Mucosa of descending colon (tissue), 3 donors: ENCODE measurements around the gene OR51E2. TPM values are rescaled to one million over a fixed set of nuclear protein-coding genes. Genes with fewer than 3 reads are reported as not detected.

Experiments used
- ATAC-seq: fragments of 200-7000 bp; cut with Tn5 transposase; one replicate; pipeline ENCODE4 v1.9.1; 2020; ENCODE audit warnings: mild to moderate bottlenecking, moderate library complexity
- DNase-seq, 3 donors: peaks; one replicate each; pipeline ENCODE4 v3.0.0-alpha.2; 2020
- H3K36me3 ChIP-seq: fragments of 200-600 bp; one replicate; pipeline ENCODE4 v1.8.0; 2021; ENCODE audit warnings: low read depth, mild to moderate bottlenecking
- H3K4me1 ChIP-seq: fragments of 200-600 bp; one replicate; pipeline ENCODE4 v1.8.0; 2021; ENCODE audit warnings: low read depth, mild to moderate bottlenecking
- H3K4me3 ChIP-seq: fragments of 200-600 bp; one replicate; pipeline ENCODE4 v1.8.0; 2021; ENCODE audit warnings: mild to moderate bottlenecking
- H3K9me3 ChIP-seq: fragments of 200-600 bp; one replicate; pipeline ENCODE4 v1.8.0; 2021; ENCODE audit warnings: mild to moderate bottlenecking
- CTCF ChIP-seq: fragments of 200-600 bp; IDR thresholded peaks from one replicate; pipeline ENCODE4 v1.8.0; 2022; ENCODE audit warnings: antibody characterized with exemption, mild to moderate bottlenecking
- intact Hi-C, 2 donors: fragments of 100-400 bp; cut with DNase I in 1 of 2; cut with micrococcal nuclease in 1 of 2; formaldehyde crosslinking; loops; one replicate each; pipeline versions ENCODE4 v1.11.0 to v1.11.1; 2022; cut with DNase I, micrococcal nuclease
- total RNA-seq, 3 donors: library from RNA; stranded (reverse); fragmentation: NEBNext Ultra II Directional in 2 of 3; extraction: Animal tissue kit (Norgen Biotek cat#: 25700) in 2 of 3; gene quantifications; one replicate each; pipeline versions ENCODE4 v1.2.1 to v1.2.4, GENCODE V29; 2021 to 2023
- donor health status: DM: no; HTN: no; CAD: no; lungs with moderate emphysema.
- donor health status: DM: no; HTN: no; CAD: no.
- donor health status: DM: no; HTN: yes; CAD: no.

Gene OR51E2
- total RNA-seq, 3 donors from 2014 or later: 0.46 to 11.0 (median 1.0) TPM

- no peak for DNase-seq
- intact Hi-C loops: loop anchor here (5.0 to 10.0 kb wide), 3 partner anchors 190 to 367 kb away; partner anchors contain the start of gene OR51L1 (in 1 of the 2)
- no peaks in the 10 kb centered on the region for H3K9me3 ChIP-seq
- ATAC-seq: no peak
- no peaks in the 10 kb centered on the region for H3K36me3 ChIP-seq
- H3K4me1 ChIP-seq: no peaks in the 10 kb centered on the region
- H3K4me3 ChIP-seq: no peak overlapping the region
- TF ChIP-seq CTCF: no peak
Measured at GRCh38 chr11:4637662-4638047, 60.0 kb downstream of the OR51E2 start.

- Histone ChIP-seq H3K36me3 (no peaks in the 10 kb centered on the region), H3K4me1 (no peaks in the 10 kb centered on the region), H3K9me3 (no peaks in the 10 kb centered on the region), H3K4me3 (no peak within 1 kb of the TSS)
- intact Hi-C loops: loop anchor here (5.0 to 10.0 kb wide), 3 partner anchors 190 to 368 kb away; partner anchors contain the start of gene OR51L1 (in 1 of the 2)
- DNase-seq: peak; percentile 54 to 77 (median 75)
- ATAC-seq: peak; percentile 95
- TF ChIP-seq CTCF: peak; percentile 77
Measured at GRCh38 chr11:4636962-4637661, 60.5 kb downstream of the OR51E2 start, which contains the start of gene OR51D1. OR51D1 (plus strand) TSS chr11:4637477; CDS start chr11:4639791, 2,314 bp downstream.

GRCh38 chr11:4636136-4636535 is 61.5 kb downstream of the OR51E2 start:
- Histone ChIP-seq H3K4me1 (no peaks in the 10 kb centered on the region), H3K36me3 (no peaks in the 10 kb centered on the region), H3K9me3 (no peaks in the 10 kb centered on the region), H3K4me3 (no peak overlapping the region)
- no peak for TF ChIP-seq CTCF
- DNase-seq: no peak
- ATAC-seq: no peak
- intact Hi-C loops: loop anchor here (5.0 to 10.0 kb wide), 3 partner anchors 191 to 369 kb away; partner anchors contain the start of gene OR51L1 (in 1 of the 2)

Other genes with a start within 250 kb of the OR51E2 start
- not detected for gene OR52K2, start 248.6 kb downstream of the OR51E2 start, total RNA-seq
- gene OR52K1, start 215.2 kb downstream of the OR51E2 start, total RNA-seq: not detected
- not detected for gene OR52M1, start 152.7 kb downstream of the OR51E2 start, total RNA-seq
- gene OR52I2, start 116.1 kb downstream of the OR51E2 start, total RNA-seq: not detected
- gene OR52I1, start 103.8 kb downstream of the OR51E2 start, total RNA-seq: not detected
- 10 to 100 TPM; 17.6 to 21.7 (median 19.4) TPM for gene TRIM68, start 89.6 kb downstream of the OR51E2 start, total RNA-seq
- not detected for gene OR51D1, start 60.4 kb downstream of the OR51E2 start, total RNA-seq
- under 1 TPM; 0.32 to 0.95 (median 0.67) TPM for gene OR51E1, start 53.9 kb downstream of the OR51E2 start, total RNA-seq
- not detected for gene MMP26, start 6.9 kb upstream of the OR51E2 start, total RNA-seq
- not detected for gene OR51F1, start 72.1 kb upstream of the OR51E2 start, total RNA-seq
- gene OR52R1, start 106.5 kb upstream of the OR51E2 start, total RNA-seq: not detected
- not detected for gene OR51F2, start 123.5 kb upstream of the OR51E2 start, total RNA-seq
- not detected for gene OR51S1, start 151.4 kb upstream of the OR51E2 start, total RNA-seq
- gene OR51T1, start 184.0 kb upstream of the OR51E2 start, total RNA-seq: not detected
- gene OR51A7, start 205.9 kb upstream of the OR51E2 start, total RNA-seq: not detected
- gene OR51G2, start 221.5 kb upstream of the OR51E2 start, total RNA-seq: not detected
- gene OR51G1, start 226.5 kb upstream of the OR51E2 start, total RNA-seq: not detected
- gene OR51A4, start 249.8 kb upstream of the OR51E2 start, total RNA-seq: not detected